GM23338 (cell line): ENCODE results near the gene LAMC2. TPM values are rescaled to one million over a fixed set of nuclear protein-coding genes. Genes with fewer than 3 reads are reported as not detected.

Experiments used
- polyA plus RNA-seq: library from polyadenylated mRNA; unstranded; fragments of >200 nt; fragmentation: Nextera tagmentation; extraction: Ambion mirVana; gene quantifications from 2 replicates; pipeline ENCODE4 v1.2.1, GENCODE V29; 2016
- total RNA-seq: library from RNA; depleted of rRNA; stranded (reverse); fragments of >200 nt; shearing (Covaris generic); gene quantifications from 2 replicates; pipeline ENCODE4 v1.2.3, GENCODE V29; 2014
- TF ChIP-seq, protein P1 (sequence below): fragments of 250-450 bp; sonication (Bioruptor Pico); IDR thresholded peaks from 2 replicates; pipeline ENCODE4 v1.5.0; 2020; ENCODE audit warnings: mild to moderate bottlenecking, moderate library complexity
- TF ChIP-seq, protein P2 (sequence below), 2 experiments: fragments of 200-600 bp in 1 of 2; sonication (generic) in 1 of 2; conservative IDR thresholded peaks; 2 replicates each; pipeline versions ENCODE4 v1.5.1 to v1.6.1; 2016 to 2017; ENCODE audit warnings: antibody characterized with exemption in 2 of 2, low read depth in 2 of 2, mild to moderate bottlenecking in 2 of 2, moderate library complexity in 1 of 2
- TF ChIP-seq, protein P3 (sequence below): IDR thresholded peaks from one replicate; pipeline ENCODE4 v1.6.1; 2018; ENCODE audit warnings: antibody characterized with exemption; ENCODE audit not compliant: unreplicated experiment

The LAMC2 gene
- total and polyA plus RNA-seq, 2 experiments from 2014 or later, result 4.3 to 19.5 TPM

DNA sequence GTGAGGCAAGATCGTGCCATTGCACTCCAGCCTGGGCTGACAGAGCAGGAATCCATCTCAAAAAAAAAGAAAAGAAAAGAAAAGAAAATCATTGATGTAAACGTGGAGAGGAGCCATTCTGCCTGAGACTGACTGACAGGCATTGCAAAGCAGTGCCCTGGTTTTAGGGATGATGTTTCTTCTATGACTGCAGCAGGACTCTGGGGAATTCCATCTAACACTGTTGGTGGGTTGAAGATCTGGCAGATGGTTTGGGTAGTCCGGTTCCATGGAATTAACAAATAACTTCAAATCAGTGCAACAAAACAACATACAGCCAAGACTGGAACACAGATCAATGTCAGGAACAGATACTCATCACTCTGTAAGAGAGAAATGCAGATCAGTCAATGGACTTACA is 17.8 kb upstream of the LAMC2 start (continued):
- TF ChIP-seq, protein P1, sequence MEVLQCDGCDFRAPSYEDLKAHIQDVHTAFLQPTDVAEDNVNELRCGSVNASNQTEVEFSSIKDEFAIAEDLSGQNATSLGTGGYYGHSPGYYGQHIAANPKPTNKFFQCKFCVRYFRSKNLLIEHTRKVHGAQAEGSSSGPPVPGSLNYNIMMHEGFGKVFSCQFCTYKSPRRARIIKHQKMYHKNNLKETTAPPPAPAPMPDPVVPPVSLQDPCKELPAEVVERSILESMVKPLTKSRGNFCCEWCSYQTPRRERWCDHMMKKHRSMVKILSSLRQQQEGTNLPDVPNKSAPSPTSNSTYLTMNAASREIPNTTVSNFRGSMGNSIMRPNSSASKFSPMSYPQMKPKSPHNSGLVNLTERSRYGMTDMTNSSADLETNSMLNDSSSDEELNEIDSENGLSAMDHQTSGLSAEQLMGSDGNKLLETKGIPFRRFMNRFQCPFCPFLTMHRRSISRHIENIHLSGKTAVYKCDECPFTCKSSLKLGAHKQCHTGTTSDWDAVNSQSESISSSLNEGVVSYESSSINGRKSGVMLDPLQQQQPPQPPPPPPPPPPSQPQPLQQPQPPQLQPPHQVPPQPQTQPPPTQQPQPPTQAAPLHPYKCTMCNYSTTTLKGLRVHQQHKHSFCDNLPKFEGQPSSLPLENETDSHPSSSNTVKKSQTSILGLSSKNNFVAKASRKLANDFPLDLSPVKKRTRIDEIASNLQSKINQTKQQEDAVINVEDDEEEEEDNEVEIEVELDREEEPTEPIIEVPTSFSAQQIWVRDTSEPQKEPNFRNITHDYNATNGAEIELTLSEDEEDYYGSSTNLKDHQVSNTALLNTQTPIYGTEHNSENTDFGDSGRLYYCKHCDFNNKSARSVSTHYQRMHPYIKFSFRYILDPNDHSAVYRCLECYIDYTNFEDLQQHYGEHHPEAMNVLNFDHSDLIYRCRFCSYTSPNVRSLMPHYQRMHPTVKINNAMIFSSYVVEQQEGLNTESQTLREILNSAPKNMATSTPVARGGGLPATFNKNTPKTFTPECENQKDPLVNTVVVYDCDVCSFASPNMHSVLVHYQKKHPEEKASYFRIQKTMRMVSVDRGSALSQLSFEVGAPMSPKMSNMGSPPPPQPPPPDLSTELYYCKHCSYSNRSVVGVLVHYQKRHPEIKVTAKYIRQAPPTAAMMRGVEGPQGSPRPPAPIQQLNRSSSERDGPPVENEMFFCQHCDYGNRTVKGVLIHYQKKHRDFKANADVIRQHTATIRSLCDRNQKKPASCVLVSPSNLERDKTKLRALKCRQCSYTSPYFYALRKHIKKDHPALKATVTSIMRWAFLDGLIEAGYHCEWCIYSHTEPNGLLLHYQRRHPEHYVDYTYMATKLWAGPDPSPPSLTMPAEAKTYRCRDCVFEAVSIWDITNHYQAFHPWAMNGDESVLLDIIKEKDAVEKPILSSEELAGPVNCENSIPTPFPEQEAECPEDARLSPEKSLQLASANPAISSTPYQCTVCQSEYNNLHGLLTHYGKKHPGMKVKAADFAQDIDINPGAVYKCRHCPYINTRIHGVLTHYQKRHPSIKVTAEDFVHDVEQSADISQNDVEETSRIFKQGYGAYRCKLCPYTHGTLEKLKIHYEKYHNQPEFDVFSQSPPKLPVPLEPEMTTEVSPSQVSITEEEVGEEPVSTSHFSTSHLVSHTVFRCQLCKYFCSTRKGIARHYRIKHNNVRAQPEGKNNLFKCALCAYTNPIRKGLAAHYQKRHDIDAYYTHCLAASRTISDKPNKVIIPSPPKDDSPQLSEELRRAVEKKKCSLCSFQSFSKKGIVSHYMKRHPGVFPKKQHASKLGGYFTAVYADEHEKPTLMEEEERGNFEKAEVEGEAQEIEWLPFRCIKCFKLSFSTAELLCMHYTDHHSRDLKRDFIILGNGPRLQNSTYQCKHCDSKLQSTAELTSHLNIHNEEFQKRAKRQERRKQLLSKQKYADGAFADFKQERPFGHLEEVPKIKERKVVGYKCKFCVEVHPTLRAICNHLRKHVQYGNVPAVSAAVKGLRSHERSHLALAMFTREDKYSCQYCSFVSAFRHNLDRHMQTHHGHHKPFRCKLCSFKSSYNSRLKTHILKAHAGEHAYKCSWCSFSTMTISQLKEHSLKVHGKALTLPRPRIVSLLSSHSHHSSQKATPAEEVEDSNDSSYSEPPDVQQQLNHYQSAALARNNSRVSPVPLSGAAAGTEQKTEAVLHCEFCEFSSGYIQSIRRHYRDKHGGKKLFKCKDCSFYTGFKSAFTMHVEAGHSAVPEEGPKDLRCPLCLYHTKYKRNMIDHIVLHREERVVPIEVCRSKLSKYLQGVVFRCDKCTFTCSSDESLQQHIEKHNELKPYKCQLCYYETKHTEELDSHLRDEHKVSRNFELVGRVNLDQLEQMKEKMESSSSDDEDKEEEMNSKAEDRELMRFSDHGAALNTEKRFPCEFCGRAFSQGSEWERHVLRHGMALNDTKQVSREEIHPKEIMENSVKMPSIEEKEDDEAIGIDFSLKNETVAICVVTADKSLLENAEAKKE (CRISPR knock-in tag), result no peak
- TF ChIP-seq, protein P2, sequence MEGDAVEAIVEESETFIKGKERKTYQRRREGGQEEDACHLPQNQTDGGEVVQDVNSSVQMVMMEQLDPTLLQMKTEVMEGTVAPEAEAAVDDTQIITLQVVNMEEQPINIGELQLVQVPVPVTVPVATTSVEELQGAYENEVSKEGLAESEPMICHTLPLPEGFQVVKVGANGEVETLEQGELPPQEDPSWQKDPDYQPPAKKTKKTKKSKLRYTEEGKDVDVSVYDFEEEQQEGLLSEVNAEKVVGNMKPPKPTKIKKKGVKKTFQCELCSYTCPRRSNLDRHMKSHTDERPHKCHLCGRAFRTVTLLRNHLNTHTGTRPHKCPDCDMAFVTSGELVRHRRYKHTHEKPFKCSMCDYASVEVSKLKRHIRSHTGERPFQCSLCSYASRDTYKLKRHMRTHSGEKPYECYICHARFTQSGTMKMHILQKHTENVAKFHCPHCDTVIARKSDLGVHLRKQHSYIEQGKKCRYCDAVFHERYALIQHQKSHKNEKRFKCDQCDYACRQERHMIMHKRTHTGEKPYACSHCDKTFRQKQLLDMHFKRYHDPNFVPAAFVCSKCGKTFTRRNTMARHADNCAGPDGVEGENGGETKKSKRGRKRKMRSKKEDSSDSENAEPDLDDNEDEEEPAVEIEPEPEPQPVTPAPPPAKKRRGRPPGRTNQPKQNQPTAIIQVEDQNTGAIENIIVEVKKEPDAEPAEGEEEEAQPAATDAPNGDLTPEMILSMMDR (conservative IDR thresholded peaks at IDR 0.05; ENCODE audit: low read depth in 2 of 2), result no peak
- TF ChIP-seq, protein P3, sequence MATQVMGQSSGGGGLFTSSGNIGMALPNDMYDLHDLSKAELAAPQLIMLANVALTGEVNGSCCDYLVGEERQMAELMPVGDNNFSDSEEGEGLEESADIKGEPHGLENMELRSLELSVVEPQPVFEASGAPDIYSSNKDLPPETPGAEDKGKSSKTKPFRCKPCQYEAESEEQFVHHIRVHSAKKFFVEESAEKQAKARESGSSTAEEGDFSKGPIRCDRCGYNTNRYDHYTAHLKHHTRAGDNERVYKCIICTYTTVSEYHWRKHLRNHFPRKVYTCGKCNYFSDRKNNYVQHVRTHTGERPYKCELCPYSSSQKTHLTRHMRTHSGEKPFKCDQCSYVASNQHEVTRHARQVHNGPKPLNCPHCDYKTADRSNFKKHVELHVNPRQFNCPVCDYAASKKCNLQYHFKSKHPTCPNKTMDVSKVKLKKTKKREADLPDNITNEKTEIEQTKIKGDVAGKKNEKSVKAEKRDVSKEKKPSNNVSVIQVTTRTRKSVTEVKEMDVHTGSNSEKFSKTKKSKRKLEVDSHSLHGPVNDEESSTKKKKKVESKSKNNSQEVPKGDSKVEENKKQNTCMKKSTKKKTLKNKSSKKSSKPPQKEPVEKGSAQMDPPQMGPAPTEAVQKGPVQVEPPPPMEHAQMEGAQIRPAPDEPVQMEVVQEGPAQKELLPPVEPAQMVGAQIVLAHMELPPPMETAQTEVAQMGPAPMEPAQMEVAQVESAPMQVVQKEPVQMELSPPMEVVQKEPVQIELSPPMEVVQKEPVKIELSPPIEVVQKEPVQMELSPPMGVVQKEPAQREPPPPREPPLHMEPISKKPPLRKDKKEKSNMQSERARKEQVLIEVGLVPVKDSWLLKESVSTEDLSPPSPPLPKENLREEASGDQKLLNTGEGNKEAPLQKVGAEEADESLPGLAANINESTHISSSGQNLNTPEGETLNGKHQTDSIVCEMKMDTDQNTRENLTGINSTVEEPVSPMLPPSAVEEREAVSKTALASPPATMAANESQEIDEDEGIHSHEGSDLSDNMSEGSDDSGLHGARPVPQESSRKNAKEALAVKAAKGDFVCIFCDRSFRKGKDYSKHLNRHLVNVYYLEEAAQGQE, result no peak
